Sciatic nerve (tissue), 2 donors: ENCODE measurements around the gene GRIA4. TPM values are rescaled to one million over a fixed set of nuclear protein-coding genes. Genes with fewer than 3 reads are reported as not detected.

Experiments
- ATAC-seq: fragments of 200-7000 bp; cut with Tn5 transposase; one replicate; pipeline ENCODE4 v1.9.1; 2020; ENCODE audit warnings: mild to moderate bottlenecking, moderate library complexity
- DNase-seq: peaks from one replicate; pipeline ENCODE4 v3.0.0-alpha.2; 2020; ENCODE audit warnings: low spot score
- intact Hi-C: fragments of 100-400 bp; cut with DNase I; formaldehyde crosslinking; loops from one replicate; pipeline ENCODE4 v1.14.2; 2022
- total RNA-seq: library from RNA; stranded (reverse); fragmentation: NEBNext Ultra II Directional; extraction: Animal tissue kit (Norgen Biotek cat#: 25700); gene quantifications from one replicate; pipeline ENCODE4 v1.2.1, GENCODE V29; 2021
- donor health status: DM: no; HTN: no; CAD: no.
- donor health status: DM: no; HTN: no; CAD: no.

The GRIA4 gene
- total RNA-seq, result 0.45 TPM

DNA sequence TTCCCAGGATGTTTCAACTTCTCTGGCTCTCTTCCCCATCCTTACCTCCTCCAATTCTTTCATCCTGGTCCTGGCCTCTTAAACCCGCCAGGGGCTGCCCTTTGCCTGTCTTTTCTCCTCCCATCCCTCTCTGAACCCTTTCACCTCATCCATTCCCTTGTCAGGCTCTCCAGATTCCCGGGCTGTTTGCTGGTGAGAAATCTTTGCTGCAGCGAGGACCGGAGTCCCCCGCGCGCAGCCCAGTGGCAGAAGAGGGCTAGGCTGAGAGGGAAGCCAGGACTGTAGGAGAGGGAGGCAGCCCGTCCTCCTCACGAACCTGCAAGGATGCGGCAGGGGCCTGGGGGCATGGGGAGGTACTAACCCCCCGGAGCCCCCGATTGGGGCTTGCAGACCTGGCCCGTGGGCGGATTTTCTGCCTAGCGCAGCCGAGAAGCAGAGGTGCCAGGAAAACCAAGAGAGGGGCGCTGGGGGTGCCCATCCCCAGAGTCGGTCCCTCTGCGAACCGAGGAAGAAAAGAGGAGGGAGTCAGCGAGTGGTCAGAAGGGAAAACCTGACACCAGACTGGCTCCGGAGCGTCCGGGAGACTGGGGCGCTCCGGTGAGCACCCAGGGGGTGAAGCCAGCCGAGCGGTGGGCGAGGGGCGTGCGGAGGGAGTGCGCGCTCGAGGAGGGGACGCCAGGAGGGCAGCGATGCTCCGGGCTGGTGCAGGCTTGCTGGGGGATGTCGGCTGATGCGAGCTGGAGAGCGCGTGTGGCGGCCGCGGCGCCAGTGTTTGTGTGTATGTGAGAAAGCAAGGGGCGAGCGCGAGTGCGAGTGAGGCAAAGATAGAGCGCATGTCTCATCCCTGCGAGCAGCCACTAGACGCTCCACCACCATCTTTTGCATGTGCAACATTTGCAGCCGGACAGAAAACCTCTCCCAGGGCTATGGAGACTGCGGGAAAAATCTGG, at the start of gene GRIA4:
Gene GRIA4, plus strand, starts transcription at position 242 of the 950 bp plus-strand sequence. CDS start 925 bp downstream, outside the sequence.
- ATAC-seq (peak; percentile 68), DNase-seq (peak; percentile 54)
- intact Hi-C loops, result no loop called here

DNA sequence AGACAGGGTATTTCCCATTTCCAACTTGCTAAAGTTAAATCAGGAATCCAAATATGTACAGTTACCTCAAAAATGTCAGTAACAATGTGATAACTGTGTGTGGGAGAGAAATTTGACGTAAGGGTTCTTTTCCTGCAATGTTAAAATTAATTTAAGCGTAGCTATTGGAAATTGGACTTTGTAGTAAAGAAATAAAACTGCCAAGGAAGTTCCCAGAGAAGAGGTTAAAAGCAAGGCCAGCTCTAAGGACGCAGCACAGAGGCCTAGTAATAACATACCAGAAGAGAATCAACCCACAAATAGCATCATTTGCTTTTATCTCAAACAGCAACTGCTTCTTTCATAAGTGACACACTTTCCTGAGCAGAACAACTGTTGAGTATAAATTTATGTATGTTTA, 36.8 kb upstream of the GRIA4 start:
- DNase-seq, result no peak
- no peak for ATAC-seq
- intact Hi-C loops, result no loop called here

DNA sequence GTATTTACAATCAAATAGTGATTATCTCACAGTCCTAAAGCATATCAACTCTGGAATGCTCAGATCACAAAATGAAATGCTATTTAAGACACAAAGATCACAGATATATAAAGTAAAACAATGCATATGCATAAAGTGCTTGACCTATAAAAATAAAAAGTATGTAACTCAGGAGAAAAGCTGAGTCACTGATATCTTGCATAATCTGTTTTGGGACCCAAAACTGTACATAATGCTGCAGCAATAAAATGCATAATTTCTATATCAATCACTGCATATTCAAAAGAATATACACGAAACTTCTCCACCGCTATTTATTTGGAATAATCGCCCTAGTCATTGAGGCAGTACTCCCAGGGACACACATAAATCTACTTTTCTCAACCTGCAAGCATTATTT, 34.9 kb upstream of the GRIA4 start:
- ATAC-seq (no peak), DNase-seq (no peak)
- intact Hi-C loops, result no loop called here

DNA sequence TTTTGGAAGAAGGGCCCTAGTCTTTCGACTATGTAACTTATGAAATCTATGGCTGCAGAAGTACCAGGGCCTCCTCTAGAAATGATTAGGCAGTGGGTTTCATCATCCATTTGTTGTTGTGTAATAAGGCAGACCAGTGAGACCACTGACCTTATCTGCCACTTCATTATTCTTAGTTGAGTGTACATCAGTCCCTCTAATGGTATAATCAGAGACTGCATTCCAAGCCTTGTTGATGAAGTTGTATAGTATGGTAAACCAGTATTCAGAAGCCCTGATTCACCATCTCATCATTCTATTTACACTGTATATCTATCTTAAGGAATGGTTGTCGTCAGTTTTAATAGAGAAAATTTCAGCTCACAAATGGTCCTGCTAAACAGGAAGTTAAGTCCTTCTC, 32.2 kb upstream of the GRIA4 start:
- ATAC-seq (no peak), DNase-seq (no peak)
- intact Hi-C loops, result no loop called here

DNA sequence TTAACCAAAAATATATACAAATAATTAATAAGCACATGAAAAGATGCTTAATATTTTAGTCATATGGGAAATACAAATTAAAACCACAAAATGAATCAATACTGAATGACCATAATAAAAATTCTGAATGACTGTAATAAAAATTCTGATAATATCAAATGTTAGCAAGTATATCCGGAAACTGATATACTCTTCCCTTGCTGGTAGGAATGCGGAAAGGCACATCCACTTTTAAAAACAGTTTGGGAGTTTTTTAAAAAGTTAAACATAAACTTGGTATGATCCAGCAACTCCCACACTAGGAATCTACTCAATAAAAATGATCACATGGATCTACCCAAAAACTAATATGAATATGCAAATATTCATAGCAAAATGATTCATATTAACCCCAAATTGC, 30.8 kb upstream of the GRIA4 start:
- ATAC-seq, result no peak
- DNase-seq, result no peak
- intact Hi-C loops, result no loop called here

DNA sequence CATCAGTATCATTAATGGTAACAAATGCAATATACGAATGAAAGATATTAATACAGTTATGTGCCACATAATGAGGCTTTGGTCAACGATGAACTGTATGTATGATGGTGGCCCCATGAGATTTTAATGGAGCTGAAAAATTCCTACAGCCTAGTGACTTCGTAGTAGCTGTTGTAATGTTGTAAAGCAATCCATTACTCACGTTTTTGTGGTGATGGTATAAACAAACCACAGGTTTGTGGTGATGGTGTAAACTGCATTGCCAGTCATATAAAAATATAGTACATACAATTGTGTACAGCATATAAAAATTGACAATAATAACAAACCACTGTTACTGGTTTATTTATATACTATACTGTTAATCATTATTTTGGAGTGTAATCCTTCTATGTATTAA, 27.4 kb upstream of the GRIA4 start:
- DNase-seq (no peak), ATAC-seq (no peak)
- intact Hi-C loops, result no loop called here

DNA sequence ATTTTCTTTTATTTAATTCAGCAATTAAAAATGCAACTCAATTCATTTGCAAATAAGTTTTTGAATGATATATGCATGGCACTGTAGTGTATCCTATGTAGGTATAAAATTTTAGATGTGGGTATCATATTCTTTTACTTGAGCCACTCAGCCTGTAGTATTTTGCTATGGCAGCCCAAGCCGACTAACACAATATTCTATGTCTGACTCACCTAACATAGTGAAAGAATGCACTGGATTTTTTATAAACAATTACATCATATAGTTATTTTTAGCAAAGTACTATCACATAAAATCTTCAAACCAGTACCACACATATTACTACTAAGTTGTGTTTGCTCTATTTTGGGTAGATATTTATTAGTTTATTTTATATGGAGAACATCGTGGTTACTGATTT, 21.9 kb upstream of the GRIA4 start:
- DNase-seq, result no peak
- intact Hi-C loops, result no loop called here
- no peak for ATAC-seq

DNA sequence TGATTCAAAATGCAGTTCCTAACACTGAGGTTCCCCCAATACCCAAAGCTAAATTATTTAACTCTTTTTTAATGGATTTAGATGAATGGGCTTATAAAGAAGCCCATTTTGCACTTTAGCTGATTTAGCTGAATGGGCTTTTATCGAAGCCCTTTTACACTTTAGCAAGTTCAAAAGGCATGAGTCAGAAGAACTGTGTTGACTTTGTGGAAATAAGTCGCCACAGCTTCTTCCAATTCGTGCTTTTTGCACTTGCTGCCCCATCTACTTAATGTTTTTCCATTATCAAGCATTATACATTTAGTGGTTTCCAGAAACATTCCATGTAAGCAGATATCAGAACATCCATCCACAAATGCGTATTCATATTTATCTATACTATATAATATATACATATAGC, 20.5 kb upstream of the GRIA4 start:
- intact Hi-C loops, result no loop called here
- DNase-seq (no peak), ATAC-seq (no peak)

DNA sequence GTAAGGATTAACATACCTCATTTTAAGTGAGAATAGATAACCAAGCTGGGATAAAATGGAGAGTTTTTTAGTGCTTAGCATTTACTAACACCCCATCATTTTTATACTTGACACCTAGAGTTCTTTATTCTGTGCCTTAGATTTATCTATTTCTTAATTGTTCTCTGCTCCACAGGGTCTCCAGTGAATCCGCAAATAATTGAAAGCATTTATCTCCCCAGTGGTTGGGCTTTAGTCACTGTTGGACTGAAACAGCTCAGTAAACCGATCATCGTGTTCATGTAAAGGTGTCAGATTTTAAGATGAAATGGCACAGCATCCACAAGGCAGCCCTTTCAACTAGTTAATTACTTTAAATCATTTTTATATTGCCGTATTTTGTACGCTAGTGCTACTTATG, 17.8 kb upstream of the GRIA4 start:
- DNase-seq (no peak), ATAC-seq (no peak)
- intact Hi-C loops, result no loop called here

DNA sequence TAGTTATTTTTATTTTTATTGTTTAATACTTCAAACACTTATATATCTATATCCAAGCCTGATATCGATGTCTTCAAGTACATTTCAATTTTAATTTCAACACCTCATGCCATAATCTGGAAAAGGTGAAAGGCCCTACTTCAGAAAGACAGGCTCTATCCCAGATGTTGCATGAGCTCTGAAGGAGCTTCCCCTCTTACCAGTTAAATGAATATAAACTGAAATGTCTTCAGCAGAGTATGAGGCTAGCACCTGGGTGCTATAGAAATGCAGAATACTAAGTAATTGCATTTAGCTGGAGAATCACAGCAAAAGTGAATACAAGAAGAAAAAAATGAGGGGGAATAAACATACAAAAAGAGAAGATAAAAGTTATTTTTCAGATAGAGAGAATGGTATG, 11.5 kb upstream of the GRIA4 start:
- DNase-seq (no peak), ATAC-seq (no peak)
- intact Hi-C loops, result no loop called here

DNA sequence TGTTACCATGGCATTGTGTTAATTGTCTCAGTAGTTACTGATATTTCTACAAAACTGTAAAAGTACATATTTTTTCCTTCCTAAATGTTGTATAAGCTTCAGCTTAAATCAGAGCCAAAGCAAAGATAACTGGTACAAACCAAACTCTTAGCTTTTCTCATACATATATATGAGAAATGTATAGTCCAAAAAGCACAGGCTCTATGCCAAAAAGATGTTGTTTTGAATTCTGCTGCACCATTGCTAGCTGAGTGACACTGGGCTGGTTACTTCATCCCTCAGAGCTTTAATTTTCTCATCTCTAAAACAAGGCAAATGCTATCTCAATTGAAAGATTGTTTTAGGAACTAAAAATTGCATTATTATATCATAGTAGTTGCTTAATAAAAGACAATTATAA, 6.7 kb upstream of the GRIA4 start:
- intact Hi-C loops, result no loop called here
- DNase-seq (no peak), ATAC-seq (no peak)

DNA sequence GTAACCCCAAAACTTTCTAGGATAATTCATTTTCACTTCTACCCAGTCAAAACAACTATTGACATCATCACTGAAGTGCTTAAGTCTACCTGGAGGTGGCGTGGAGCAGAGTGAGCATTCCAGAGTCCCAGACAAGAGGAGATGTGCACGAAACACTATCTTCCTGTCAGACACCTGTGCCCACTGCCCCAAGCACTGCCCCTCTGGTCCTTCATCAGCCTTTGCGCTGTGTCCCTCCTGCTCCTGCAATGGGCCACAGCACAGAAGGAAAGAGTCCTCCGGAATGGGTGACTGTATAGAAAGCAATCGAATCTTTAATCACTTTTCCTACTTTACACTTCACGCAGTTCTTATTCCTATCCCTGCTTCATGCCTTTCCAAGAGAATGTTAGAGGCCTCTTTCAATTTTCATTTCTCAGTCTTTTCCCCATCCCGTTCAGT, 512 bp upstream of the GRIA4 start:
- intact Hi-C loops, result no loop called here
- ATAC-seq (peak; percentile 55), DNase-seq (no peak)

DNA sequence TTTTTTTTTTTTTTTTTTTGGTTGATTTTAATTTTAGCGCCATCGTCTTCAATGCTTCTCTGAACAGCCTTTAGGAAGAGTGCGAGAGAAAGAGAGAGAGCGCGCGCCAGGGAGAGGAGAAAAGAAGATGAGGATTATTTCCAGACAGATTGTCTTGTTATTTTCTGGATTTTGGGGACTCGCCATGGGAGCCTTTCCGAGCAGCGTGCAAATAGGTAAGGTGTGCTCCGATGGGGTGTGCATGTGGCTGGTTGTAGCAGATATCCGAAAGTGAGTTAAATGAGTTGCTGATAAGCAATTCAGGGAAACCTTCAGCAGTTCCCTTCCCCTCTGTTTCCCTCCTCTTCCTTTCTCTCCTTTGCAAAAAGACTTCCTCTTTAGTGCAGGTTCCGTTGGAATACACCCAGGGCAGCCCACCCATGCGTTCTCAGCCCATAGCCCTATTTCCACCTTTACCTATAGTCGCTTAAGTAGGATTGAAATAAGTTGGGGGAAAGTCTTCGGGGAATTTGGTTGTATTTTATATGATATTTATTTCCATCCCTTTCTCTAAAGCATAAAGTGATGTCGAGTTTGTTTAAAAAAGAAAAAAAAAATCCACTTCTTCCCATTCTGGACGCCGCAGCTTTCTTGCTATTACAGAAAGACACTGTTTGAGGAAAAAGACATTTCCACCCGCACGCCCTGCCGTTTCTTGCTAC, 1.1 kb downstream of the GRIA4 start:
- no peak for DNase-seq
- intact Hi-C loops, result no loop called here
- ATAC-seq, result no peak

DNA sequence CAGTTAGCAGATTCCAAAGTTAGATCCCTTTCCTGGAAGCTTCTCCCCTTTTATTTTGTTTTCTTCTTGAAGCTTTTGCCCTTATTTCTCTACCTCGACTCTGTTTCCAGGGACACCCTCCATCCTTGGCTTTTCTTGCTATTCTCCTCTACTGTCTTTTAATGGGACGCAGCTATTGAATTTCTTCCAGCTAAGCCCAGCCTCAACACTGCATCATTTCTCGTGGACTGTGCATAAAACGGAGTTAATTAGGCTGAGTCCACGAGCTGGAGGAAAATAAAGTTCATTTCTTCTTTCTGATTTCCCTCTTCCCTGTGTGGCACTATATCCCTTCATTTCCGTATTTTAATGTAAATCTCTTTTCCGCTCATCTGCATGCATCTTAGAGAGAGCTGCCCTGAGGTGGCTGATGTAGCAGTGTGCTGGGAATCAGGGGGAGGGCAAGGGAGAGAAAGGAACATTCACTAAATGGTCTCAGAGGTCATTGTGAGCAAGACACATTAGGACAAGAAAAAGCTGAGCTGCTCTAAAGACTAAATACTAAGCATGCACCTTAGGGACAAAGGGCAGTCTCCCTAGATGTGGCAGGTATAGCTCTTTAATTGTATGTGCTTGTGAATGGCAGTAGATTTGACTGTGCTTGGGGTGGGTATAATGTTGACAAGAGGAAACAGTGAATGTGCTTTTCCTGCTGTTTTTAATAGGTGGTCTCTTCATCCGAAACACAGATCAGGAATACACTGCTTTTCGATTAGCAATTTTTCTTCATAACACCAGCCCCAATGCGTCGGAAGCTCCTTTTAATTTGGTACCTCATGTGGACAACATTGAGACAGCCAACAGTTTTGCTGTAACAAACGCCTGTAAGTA, 1.9 kb downstream of the GRIA4 start:
- intact Hi-C loops, result no loop called here
- DNase-seq (no peak), ATAC-seq (no peak)

DNA sequence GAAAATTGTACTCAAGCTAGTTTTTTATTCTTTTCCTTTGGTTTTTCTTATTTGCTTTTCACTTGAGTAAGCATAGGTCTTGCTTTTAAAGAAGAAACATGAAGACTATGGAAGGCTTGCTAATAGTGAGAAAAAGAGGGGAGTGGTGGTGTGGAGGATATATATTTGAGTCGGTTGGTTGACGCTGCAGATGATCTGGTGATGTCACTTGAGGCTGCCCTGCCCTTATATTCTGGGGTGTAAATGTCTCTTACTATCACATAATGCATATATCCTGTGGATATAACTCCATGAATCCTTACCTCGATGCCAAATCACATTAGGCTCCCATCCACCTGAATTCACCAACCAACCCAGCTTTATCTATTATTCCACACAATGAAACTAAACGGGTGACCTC, 2.9 kb downstream of the GRIA4 start:
- DNase-seq, result no peak
- intact Hi-C loops, result no loop called here
- no peak for ATAC-seq

DNA sequence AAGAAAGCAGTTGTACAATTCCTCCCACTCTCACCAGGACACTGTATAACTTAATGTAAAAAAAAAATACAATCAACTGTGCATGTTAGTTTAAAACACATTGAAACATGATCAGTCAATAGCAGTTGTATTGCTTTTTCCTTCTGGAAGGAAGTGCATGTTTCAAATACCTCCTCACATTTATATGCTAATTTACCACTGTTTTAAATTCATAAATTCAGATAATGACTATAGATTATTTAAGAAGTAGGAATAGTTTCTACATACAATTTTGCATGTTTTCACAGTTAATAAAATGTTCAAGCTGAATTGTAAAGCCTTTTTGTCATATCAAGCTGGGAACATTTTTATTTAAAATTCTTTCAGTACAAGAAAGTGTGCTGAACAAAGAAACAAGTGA, 3.3 kb downstream of the GRIA4 start:
- DNase-seq (no peak), ATAC-seq (no peak)
- intact Hi-C loops, result no loop called here

DNA sequence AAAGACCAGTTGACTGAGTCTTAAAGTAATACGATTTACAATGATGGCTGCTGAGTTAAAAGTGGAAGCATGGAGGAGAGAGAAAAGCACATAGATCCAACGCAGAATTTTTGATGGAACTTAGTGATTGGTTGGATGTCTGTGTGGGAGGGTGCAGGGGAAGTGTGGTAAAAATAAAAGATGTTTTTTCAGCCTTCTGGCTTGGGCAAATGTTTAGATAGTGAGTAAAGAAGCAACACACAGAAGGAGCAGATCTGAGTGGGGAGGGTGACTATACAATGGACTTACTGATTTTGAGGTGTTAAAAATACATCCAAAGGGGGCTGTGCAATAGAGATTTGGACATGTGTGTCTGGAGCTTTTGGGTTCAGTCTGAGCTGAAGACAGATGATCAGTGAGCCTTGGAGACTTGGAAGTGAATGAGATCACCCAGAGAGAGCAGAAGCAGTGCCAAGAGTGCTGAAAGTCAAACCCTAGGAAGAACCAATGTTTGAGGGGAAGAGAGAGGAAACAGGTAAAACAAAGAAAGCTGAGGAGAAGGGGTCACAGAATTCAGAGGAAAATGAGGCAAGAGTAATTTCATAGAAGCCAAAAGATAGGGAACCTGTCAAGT, 8.6 kb downstream of the GRIA4 start:
- ATAC-seq, result no peak
- intact Hi-C loops, result no loop called here
- no peak for DNase-seq

DNA sequence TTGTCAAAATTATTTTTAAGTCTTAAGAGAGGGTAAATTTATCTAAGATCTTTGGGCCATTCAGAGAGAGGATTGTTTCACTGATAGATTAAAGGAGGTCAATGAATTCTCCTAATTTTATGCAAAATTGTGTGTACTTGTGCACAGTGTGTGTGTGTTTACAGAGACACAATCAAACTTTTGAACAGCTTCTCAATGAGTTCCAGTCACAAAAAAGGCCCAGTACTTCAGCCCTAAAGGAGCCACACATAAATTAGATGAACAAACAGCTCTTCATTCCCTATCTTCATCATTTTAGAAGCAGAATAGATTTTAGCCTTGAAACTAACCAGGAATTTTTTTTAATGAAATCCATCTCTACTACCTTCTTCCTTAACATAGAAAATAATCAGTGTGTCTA, 9.7 kb downstream of the GRIA4 start:
- ATAC-seq (no peak), DNase-seq (no peak)
- intact Hi-C loops, result no loop called here

DNA sequence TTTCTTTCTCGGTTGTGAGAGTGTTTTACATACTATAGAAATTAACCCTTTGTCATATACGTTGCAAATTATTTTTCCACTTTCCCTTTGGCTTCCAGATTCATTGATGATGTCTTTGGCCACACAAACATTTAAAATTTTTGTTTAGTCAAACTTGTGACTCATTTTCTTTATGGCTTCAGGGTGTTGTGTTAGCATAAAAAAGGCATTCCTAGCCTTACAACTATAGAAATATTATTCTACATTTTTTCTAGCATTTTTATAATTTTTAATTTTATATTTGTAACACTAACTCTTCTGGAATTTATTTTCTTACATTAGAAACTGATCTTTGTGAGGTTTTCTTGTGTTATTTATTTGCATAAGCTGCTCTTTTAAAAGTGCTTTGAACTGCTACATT, 12.1 kb downstream of the GRIA4 start:
- intact Hi-C loops, result no loop called here
- DNase-seq (no peak), ATAC-seq (no peak)
